ENCODE measurements around the gene FANCI. TPM values are rescaled to one million over a fixed set of nuclear protein-coding genes. Genes with fewer than 3 reads are reported as not detected.

Gene FANCI
- total RNA-seq, 4 donors from 2014 or later, result 1.0 to 40.4 (median 3.5) TPM

DNA sequence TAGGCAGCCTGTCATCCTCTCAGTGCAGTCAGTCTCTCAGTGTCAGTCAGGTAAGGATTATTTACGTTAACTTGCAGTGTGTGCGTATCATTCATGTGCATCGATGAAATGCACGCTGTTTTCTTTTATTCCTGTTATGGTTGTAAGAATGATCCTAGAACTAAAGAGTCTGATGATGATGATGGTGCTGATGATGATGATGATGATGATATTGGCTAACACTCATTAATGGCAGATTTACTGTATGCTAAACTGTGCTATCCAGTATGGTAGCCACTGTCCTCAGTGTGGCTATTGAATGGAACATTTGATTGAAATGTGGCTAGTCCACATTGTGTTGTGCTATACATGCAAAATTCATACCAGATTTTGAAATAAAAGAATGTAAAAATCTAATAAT is 39.4 kb downstream of the FANCI start:
- intact Hi-C loops (cut with DNase I; ENCODE audit: low total_unique reads), result no loop called here
- Histone ChIP-seq H3K9me3 (no peaks in the 10 kb centered on the region), H3K27ac (no peak overlapping the region), H3K27me3 (no peaks in the 10 kb centered on the region), H3K4me1 (no peaks in the 10 kb centered on the region), H3K4me3 (no peak overlapping the region), H3K36me3 (no peaks in the 10 kb centered on the region)
- DNase-seq, result no peak
- no peak for TF ChIP-seq POLR2A (IDR thresholded peaks at IDR 0.05)
- TF ChIP-seq, protein P1, sequence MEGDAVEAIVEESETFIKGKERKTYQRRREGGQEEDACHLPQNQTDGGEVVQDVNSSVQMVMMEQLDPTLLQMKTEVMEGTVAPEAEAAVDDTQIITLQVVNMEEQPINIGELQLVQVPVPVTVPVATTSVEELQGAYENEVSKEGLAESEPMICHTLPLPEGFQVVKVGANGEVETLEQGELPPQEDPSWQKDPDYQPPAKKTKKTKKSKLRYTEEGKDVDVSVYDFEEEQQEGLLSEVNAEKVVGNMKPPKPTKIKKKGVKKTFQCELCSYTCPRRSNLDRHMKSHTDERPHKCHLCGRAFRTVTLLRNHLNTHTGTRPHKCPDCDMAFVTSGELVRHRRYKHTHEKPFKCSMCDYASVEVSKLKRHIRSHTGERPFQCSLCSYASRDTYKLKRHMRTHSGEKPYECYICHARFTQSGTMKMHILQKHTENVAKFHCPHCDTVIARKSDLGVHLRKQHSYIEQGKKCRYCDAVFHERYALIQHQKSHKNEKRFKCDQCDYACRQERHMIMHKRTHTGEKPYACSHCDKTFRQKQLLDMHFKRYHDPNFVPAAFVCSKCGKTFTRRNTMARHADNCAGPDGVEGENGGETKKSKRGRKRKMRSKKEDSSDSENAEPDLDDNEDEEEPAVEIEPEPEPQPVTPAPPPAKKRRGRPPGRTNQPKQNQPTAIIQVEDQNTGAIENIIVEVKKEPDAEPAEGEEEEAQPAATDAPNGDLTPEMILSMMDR (IDR thresholded peaks at IDR 0.05), result no peak

DNA sequence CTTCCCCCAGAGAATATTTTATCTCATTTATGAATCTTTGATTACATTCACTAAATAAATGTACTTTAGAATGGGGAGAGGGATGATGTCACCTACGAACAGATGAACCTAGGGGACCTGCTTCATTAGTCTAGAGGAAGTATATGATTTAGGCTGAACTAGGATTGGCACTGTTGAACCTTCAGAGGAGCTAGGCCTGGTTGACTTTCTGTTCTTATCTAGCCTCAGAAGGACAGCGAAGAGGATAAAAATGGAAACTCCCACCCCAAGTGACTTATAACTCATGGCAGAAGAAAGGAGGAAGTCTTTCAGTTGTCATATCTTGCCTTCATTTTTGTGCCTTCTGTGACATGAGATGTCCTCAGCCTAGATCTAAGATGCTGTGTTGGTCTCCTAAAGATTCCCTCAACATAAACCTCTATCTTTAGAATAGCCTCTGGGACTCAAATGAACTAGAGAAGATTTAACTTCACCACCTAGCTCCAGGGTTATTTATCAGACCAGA is 48.2 kb downstream of the FANCI start:
- H3K4me1 ChIP-seq, result no peaks in the 10 kb centered on the region
- intact Hi-C loops (cut with DNase I; ENCODE audit: low total_unique reads), result no loop called here
- no peak for DNase-seq
- H3K36me3 ChIP-seq, result no peaks in the 10 kb centered on the region
- H3K27me3 ChIP-seq, result no peaks in the 10 kb centered on the region
- no peak for TF ChIP-seq POLR2A (IDR thresholded peaks at IDR 0.05)
- TF ChIP-seq, protein P1 (IDR thresholded peaks at IDR 0.05), result no peak
- H3K9me3 ChIP-seq, result no peaks in the 10 kb centered on the region
- H3K27ac ChIP-seq, result no peak overlapping the region
- no peak overlapping the region for H3K4me3 ChIP-seq

DNA sequence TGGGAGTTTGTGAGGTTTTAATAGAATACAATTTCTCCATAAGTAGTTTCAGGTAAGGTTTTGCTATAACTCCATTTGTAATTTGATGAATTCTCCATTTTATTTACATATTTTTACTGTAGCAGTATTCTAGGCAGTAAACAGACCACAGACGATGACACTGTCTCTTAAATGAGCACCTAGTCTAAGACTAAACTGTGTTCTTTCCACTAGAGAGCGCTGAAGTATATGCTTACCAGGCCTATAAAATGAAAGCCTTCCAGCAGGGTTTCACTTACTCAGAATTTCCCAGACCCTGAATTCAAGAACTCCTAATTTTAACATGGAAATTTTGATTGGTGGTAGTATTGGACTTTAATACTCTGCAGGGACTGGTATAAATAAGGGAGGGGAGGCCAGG is 49.2 kb downstream of the FANCI start:
- TF ChIP-seq, protein P1 (IDR thresholded peaks at IDR 0.05), result no peak
- no peak for TF ChIP-seq POLR2A (IDR thresholded peaks at IDR 0.05)
- Histone ChIP-seq H3K4me3 (no peak overlapping the region), H3K36me3 (no peaks in the 10 kb centered on the region)

DNA sequence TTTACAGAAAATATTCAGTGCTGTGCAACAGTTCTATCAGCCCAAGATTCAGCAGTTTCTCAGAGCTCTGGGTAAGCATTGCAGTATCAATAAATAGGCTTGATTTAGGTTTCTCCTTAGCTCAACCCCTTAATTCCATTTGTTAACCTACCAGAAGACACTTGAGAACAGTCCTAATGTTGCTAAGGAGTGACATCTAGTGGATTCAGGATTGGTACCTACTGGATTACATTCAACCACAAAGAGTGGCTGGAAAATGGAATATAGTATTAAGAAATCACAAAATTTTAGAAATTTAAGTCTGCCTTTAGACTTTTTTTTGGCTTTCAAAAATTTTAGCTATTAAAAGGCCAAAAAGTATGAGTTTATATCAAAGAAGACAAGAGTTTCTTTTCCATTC is 56.1 kb downstream of the FANCI start:
- Histone ChIP-seq H3K27me3 (no peaks in the 10 kb centered on the region), H3K4me1 (no peaks in the 10 kb centered on the region), H3K9me3 (no peaks in the 10 kb centered on the region), H3K27ac (no peak overlapping the region), H3K36me3 (no peaks in the 10 kb centered on the region), H3K4me3 (no peak overlapping the region)
- intact Hi-C loops (cut with DNase I; ENCODE audit: low total_unique reads), result loop anchor here (10.0 kb wide), 1 partner anchor 585 kb away; no protein-coding TSS in a partner anchor
- no peak for DNase-seq
- TF ChIP-seq POLR2A (IDR thresholded peaks at IDR 0.05), result no peak
- TF ChIP-seq, protein P1 (IDR thresholded peaks at IDR 0.05), result no peak

More for the DNA sequence above, 49.2 kb downstream of the FANCI start:
- Histone ChIP-seq H3K4me1 (no peaks in the 10 kb centered on the region), H3K27me3 (no peaks in the 10 kb centered on the region), H3K27ac (no peak overlapping the region), H3K9me3 (no peaks in the 10 kb centered on the region)
- DNase-seq, result no peak
- intact Hi-C loops (cut with DNase I; ENCODE audit: low total_unique reads), result no loop called here

DNA sequence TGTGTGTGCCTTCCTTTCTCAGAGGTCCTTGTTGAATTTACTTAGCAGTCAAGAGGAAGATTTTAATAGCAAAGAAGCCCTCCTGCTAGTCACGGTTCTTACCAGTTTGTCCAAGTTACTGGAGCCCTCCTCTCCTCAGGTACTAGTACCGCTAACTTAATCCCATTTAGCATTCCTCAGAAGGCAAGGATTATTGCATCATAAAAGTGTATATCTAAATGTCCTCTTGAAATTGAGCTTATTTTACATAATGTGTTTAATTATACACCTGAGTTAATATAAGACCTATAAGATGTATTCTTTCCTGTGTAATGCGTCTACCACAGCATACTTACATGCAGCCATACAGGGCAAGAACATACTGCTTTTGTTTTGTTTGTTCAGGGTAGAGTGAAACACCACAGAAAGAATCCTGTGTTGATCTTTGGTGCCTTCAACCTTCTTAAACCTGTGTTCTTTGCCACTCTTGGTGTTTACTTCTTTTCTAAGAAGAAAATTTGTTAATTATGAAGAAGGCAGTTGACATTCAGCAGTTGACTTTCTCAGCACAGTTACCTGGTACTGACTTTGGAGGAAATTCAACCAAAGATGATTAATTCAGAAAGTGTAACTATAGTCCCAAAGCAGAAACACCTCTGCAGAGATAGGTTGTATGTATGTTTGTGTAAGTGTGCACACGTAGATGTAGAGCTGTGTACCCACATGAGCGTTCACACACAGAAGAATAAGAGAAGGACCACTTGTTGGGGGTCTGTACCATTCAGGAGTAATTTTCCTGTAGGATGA is 57.7 kb downstream of the FANCI start:
- no peak for TF ChIP-seq POLR2A (IDR thresholded peaks at IDR 0.05)
- TF ChIP-seq, protein P1 (IDR thresholded peaks at IDR 0.05), result no peak
- H3K27ac ChIP-seq, result no peak overlapping the region
- intact Hi-C loops (cut with DNase I; ENCODE audit: low total_unique reads), result loop anchor here (10.0 kb wide), 1 partner anchor 583 kb away; no protein-coding TSS in a partner anchor

More for the DNA sequence above, 57.7 kb downstream of the FANCI start:
- no peaks in the 10 kb centered on the region for H3K4me1 ChIP-seq
- no peak overlapping the region for H3K4me3 ChIP-seq
- H3K27me3 ChIP-seq, result no peaks in the 10 kb centered on the region
- DNase-seq, result no peak
- H3K36me3 ChIP-seq, result no peaks in the 10 kb centered on the region
- no peaks in the 10 kb centered on the region for H3K9me3 ChIP-seq

All from uterus (tissue), 4 donors.